Fibroblast of the aortic adventitia (primary cell): ENCODE results near the gene TFG. TPM values are rescaled to one million over a fixed set of nuclear protein-coding genes. Genes with fewer than 3 reads are reported as not detected.

Experiments used
- DNase-seq: peaks from one replicate; pipeline ENCODE4 v3.0.0-alpha.2; 2010; ENCODE audit warnings: low read depth
- H3K4me3 ChIP-seq: 2 replicates; pipeline ENCODE4 v1.5.1; 2011; ENCODE audit warnings: low read depth, mild to moderate bottlenecking, control low read depth, low read length, moderate library complexity
- CTCF ChIP-seq: IDR thresholded peaks from 2 replicates; pipeline ENCODE4 v1.5.1; 2011; ENCODE audit warnings: mild to moderate bottlenecking, low read length, control low read depth, inconsistent platforms; ENCODE audit not compliant: insufficient read depth
- total RNA-seq: library from RNA; depleted of rRNA; stranded (reverse); fragments of >200 nt; gene quantifications from 2 replicates; pipeline ENCODE4 v1.2.3, GENCODE V29; 2012; ENCODE audit warnings: low replicate concordance

Gene TFG
- total RNA-seq, 1 donor: 143 TPM

GRCh38 chr3:100781301-100781700 is 72.0 kb downstream of the TFG start:
- no peak for DNase-seq
- no peak for TF ChIP-seq CTCF
- H3K4me3 ChIP-seq: no peak overlapping the region

- DNase-seq: no peak
- H3K4me3 ChIP-seq: no peak overlapping the region
- TF ChIP-seq CTCF: no peak
Measured at GRCh38 chr3:100782348-100782747, 73.1 kb downstream of the TFG start.

GRCh38 chr3:100782906-100783305 is 73.6 kb downstream of the TFG start:
- DNase-seq: no peak
- H3K4me3 ChIP-seq: no peak overlapping the region
- TF ChIP-seq CTCF: no peak

GRCh38 chr3:100783619-100784018 is 74.3 kb downstream of the TFG start:
- no peak overlapping the region for H3K4me3 ChIP-seq
- DNase-seq: no peak
- no peak for TF ChIP-seq CTCF

GRCh38 chr3:100789579-100789978 is 80.3 kb downstream of the TFG start:
- no peak overlapping the region for H3K4me3 ChIP-seq
- DNase-seq: no peak

GRCh38 chr3:100796556-100796955 is 87.3 kb downstream of the TFG start:
- DNase-seq: peak; percentile 47
- H3K4me3 ChIP-seq: no peak overlapping the region
- TF ChIP-seq CTCF: peak; percentile 34

More at GRCh38 chr3:100789579-100789978, 80.3 kb downstream of the TFG start:
- TF ChIP-seq CTCF: no peak

- TF ChIP-seq CTCF: no peak
Measured at GRCh38 chr3:100798012-100798411, 88.7 kb downstream of the TFG start.

More at GRCh38 chr3:100798012-100798411, 88.7 kb downstream of the TFG start:
- H3K4me3 ChIP-seq: no peak overlapping the region
- DNase-seq: peak; percentile 18

Other genes starting within 250 kb of the TFG start
- gene TMEM45A, start 216.9 kb upstream of the TFG start, total RNA-seq: 13.7 and 50.6 TPM in 2 replicates
- not detected in 2 replicates for gene ADGRG7, start 99.9 kb upstream of the TFG start, total RNA-seq